HG03039 (cell line): Measurements from ENCODE around the gene UTF1.

Experiments used
- ATAC-seq: cut with Tn5 transposase; IDR thresholded peaks from one replicate; pipeline ENCODE4 v1.9.1; 2021; ENCODE audit warnings: mild to moderate bottlenecking, moderate library complexity; ENCODE audit not compliant: unreplicated experiment

UTF1 gene

GRCh38 chr10:133242611-133243356 is 12.8 kb downstream of the UTF1 start:
- no peak for ATAC-seq

DNA sequence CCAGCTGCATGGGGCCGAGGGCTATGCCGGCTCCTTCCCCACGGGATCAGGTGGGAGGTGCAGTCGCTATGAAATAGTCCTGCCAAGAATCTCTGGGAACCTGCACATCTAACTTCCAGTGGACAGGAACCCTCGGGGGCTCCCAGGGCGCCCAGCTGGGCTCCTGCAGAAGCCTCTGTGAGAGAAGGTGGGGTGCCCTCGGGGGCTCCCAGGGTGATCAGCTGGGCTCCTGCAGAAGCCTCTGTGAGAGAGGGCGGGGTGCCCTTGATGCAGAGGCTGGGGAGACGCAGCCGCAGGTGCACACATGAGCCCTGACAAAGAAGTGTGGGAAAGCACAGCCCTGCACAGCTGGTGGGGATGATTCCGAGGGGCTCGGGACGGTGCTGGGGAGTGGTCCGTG is 13.6 kb downstream of the UTF1 start:
- ATAC-seq, result no peak

GRCh38 chr10:133245439-133246235 is 15.6 kb downstream of the UTF1 start:
- ATAC-seq, result no peak

- ATAC-seq, result no peak
These were observed 16.2 kb downstream of the UTF1 start for GRCh38 chr10:133246236-133246626.

- no peak for ATAC-seq
These were observed 17.8 kb downstream of the UTF1 start for GRCh38 chr10:133247681-133248333.

DNA sequence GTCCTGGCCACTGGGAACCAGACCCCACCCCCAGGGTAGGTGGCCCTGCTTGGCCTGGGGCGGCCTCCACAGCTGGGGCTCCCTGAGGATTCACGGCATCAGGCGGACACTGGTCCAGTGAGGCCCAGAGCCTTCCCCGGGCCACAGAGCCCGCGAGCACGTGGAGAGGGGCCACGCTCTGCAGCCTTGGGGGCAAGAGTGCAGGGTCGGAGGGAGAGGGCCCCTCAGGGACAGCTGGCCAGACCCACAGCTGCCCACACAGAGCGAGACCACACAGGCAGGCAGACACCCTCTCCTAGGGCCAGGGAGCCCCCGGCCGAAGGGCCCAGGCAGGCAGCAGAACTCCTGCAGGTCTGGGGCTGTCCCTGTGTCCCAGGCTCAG is 18.3 kb downstream of the UTF1 start:
- no peak for ATAC-seq

DNA sequence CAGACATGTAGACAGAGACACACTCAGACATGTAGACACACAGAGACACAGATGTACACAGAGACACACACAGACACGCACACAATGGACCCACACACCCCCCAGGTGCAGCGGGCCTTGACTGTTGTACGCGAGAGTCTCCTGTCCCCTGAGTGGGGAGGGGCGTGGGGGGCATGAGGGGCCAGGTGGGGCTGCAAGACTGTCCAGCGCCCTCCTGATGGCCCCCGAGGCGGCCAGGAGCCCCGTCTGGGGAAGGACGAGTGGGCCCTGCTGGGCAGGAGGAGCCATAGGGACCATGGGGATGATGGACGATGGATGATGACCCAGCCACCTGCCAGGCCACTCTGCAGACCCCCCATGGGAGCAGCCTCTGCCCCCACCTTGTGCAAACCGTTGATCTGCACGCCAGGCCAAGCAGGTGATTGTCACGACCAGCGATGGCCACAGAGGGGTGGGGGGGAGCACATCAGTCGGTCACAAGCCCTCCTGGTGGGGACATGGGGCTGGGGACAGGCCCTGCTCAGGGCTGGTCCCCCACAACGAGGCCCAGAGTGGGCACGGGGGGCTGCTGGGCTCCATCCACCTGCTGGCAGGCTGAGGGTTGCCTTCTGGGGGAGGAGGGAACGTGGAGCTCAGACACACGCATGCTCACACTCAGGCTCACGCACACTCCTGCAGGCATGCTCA is 19.2 kb downstream of the UTF1 start:
- ATAC-seq, result no peak

- no peak for ATAC-seq
These were observed 20.1 kb downstream of the UTF1 start for GRCh38 chr10:133249975-133250754.

DNA sequence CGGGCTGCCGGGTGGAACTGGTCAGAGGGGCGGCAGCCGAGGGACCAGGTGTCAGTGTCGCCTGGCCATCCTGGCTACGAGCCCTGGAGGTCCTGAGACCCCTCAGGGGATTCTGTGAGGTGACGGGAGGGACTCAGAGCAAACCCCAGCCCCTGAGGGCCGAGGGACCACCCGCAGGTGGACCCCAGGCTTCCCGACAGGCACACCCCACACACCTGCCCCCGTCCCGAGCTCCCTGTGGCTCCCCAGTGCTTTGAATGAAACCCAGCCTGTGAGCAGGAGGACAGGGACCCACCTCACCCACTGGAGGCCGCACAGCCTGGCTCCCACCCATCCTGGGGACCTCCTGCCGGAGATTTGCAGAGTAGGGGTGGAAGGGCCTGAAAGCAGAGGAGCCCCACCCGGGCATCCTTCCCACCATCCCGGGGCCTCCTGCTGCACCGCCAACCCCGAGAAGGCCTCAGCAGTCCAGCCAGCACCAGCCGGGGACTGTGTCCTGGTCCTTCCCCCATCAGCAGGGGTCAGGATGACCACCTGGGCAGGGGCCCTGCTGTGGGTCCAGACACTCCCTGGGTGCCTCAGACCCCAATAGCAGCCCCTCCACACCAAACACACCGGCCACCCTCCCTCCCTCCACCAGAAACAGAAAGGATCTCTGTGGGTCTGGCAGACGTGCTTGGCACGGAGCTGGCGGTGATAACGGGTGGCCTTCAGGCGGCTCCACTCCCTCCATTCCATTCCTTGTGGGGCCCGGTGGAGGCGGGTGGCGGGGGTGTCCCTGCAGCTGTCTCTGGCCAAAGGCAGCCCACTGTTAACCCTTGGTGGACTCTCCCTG is 21.6 kb downstream of the UTF1 start:
- no peak for ATAC-seq

DNA sequence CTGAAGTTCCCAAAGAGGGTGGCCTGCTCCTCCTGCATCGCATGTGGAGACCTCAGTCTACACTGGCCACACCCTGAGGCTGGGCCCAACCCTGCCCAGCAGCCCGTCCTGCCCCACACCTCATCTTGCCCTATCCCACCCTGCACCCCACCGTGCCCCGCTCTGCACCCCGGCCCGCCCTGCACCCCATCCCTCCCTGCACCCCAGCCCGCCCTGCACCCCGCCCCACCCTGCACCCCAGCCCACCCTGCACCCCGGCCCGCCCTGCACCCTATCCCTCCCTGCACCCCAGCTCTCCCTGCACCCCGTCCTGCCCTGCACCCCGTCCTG is 22.2 kb downstream of the UTF1 start:
- ATAC-seq, result no peak

DNA sequence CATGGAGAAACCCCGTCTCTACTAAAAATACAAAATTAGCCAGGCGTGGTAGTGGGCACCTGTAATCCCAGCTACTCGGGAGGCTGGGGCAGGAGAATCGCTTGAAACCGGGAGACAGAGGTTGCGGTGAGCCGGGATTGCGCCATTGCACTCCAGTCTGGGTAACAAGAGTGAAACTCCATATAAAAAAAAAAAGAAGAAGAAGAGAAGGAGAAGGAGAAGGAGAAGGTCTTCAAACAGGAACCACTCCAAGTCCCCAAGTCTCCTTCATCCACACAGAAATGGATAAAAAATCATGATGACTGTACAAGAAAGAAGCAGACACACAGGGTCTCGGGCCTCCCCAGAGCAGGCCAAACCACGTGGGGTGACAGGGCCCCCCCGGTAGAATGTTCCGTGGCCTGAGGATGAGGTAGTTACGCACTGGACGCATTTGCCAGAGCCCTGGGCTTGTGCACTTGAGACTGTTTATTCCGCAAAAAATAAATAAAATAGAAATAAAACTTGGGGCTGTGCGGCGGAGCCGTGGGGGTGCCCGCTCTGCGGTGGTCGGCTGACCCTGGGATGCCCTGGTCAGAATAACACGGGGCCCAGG is 23.4 kb downstream of the UTF1 start:
- no peak for ATAC-seq

GRCh38 chr10:133254421-133255120 is 24.6 kb downstream of the UTF1 start:
- ATAC-seq, result no peak

GRCh38 chr10:133255323-133255722 is 25.3 kb downstream of the UTF1 start:
- ATAC-seq, result no peak

DNA sequence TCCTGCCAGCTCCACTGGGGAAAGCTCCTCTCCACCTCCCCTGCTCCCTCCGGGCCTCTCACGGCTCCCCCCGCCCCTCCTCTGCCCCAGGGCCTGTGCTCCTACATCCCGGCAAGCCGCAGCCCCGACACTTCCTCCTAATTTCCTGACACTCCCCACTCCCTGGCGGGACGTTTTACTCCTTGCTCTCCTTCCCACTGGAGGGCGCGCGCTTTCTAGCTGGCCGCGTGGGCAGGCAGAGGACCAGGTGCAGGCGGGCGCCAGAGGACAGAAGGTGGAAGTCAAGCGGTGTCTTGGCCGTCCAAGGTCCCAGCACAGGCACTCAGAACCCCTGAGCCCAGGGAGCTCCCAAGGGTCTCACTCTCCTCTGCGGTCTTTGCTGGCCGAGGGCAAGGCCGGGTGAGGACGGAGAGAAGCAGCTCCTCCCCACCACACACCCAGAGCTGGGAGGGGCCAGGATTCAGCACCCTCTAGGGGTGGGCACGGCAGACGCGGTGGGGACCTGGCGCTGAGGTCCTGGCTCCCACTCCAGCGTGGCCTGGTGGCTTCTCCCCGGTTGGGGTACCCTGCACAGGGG is 27.6 kb downstream of the UTF1 start:
- no peak for ATAC-seq

DNA sequence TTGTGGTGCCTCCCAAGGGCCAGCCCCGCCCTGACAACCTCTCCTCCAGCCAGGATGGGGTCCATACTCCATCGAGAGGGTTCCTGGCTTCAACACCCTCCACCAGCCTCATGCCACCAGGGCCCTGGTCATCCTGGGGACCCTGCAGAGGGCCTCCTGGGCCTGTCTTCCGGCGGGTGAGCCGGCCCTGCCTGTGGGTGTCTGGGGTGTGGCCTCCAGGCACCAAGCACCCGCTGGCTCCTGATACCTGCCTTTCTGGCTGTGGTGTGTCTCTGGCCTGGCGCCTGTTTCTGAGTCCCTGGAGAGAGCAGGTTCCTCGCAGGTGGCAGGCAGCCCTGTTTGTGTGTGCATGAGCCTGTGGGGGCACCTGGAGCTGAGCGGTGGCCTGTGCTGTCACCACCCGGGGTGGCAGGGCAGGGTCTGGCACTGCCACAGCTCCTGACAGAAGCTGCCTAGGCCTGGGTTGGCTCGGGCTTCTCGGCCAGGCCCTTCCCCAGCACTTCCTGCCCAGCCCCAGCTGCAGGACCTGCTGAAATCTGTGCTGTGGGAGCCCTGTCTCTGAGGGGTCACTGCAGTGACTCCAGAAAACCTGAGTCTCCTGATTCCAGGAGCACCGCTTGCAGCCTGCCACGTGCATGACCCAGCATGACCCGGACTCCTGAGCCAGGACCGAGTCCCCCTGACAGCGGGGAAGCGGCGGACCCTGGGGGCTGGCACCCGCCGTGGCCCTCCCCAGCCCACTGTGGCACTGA is 28.2 kb downstream of the UTF1 start:
- no peak for ATAC-seq

DNA sequence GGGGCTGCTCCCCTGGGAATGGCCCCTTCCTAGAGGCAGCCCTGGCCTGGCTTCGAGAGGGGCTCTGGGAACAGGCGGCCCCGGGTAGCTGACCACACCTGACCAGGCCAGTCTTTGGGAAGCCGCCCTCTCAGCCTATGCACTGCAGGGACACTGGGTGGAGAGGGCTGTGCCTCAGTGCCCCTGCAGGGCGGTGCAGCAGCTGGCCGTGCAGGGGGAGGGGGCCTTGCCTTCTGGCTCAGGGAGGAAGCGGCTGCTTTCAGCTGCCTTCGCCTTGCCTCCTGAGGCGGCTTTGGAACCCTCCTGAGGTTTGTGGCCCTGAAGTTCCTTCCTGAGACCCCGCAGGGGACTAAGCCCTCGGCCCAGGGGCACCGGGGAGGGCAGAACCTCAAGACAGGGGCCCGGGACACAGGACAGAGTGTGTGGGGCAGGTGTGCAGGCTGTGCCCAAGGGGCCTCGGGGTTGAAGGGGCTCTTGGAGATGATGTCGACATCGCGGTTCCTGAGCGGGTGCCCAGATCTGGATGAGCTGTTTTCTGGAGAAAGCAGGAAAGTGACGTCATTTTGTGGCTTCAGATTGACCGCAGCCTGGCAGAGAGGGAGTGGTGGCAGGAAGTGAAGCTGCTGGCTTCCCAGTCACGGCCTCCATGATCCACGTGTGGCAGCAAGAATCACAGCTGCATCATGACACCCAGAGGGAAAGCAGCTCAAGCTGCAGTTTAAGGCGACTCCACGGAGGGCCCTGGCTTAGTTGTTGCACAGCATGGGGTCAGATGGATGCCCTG is 29.0 kb downstream of the UTF1 start:
- ATAC-seq, result no peak

DNA sequence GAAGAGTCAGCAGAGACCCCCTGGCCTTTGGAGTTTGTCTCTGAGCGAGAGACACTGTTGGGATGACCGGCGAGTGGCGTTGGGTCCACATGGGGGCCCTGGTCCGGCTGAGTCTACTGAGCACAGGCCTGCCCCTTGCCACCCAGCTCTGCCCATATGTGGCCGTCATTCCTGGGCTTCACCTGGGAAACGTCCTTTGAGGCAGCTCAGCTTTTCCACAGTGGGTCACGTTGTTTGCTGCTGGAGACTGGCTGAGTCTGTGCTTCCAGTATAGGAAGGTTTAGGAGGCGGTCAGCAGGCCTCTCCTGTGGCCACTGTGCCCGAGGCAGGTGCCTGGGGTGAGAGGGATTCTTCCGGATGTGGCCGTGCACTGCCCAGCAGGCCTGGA is 29.6 kb downstream of the UTF1 start:
- no peak for ATAC-seq
